Fibroblast of skin of left quadriceps (primary cell): ENCODE data around the gene HELZ2.

Source experiments
- DNase-seq, 2 experiments: peaks; one replicate each; pipeline ENCODE4 v3.0.0-alpha.2; 2013; ENCODE audit warnings: low read depth in 2 of 2

HELZ2 gene

DNA sequence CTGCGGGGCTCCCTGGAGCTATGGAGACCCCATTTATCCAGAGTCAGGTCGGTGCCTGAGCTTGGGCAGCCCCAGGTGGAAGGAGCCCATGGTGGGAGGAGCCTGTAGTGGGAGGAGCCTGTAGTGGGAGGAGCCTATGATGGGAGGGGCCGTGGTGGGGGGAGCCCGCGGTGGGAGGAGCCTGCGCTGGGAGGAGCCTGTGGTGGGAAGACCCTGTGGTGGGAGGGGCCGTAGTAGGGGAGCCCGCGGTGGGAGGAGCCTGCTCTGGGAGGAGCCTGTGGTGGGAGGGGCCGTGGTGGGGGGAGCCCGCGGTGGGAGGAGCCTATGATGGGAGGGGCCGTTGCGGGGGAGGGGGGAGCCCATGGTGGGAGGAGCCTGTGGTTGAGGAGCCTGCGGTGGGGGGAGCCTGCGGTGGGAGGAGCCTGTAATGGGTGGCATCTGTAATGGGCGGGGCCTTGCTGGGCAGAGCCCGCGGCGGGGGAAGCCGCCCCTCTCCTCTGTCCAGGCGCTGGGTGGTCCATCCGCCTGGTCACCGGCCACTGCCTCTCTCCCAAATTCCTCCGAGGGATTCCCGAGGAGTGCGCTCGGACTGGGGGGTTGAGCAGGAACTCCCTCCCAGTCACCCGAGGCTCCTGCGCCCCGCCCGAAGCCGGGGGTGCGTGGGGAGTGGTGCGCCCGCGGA, 20.6 kb downstream of the HELZ2 start:
- DNase-seq = peak; percentile 58 to 63

DNA sequence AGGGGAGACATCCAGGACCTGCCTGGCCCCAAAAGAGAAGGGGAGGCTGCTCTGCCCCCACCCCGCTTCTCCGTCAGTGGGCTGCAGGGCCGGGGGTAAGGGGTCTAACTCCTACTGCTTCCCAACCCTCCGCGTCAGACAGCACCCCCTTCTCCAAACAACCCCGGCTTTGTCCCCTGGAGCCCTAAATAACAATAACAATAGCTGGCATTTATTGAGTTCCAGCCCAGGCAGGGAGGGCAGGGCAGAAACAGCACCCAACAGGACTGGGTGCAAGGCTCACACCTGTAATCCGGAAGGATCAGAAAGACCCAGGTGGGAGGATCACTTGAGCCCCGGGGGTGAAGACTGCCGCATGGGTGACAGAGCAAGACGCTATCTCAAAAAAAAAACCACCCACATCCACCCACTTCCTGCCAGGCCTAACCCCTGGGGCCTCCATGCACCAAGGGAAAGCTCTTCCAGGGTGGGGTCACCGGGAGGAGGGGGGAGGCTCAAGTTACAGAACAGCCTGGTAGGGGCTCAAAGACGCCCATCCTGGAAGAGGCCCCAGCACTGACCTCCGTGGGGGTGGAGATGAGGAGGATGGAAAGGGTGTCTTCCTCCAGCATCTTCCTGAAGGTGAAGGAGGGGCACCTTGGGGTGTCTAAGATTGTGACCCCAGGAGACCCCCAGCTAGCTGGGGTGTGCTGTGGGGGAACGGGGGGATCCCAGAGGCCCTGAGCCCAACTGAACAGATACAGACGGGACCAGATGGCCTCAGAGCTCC, 21.4 kb downstream of the HELZ2 start:
- no peak for DNase-seq

DNA sequence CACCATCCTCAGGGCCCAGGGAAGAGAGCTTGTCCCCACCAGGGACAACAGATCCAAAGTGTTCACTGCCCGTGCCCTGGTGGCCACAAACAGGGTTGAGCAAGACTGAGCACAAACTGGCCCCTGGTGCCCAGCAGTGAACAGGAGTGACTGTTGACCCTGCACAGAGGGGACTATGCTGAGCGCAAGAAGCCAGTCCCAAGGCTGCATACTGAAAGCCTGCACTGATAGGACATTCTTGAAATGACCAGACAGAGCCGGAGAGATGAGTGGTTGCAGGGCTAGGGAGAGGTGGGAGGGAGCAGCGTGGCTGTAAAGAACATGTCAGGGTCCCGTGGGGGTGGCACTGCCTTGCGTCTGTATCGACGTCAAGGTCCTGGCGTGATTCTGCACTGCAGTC, 23.0 kb downstream of the HELZ2 start:
- no peak for DNase-seq

DNA sequence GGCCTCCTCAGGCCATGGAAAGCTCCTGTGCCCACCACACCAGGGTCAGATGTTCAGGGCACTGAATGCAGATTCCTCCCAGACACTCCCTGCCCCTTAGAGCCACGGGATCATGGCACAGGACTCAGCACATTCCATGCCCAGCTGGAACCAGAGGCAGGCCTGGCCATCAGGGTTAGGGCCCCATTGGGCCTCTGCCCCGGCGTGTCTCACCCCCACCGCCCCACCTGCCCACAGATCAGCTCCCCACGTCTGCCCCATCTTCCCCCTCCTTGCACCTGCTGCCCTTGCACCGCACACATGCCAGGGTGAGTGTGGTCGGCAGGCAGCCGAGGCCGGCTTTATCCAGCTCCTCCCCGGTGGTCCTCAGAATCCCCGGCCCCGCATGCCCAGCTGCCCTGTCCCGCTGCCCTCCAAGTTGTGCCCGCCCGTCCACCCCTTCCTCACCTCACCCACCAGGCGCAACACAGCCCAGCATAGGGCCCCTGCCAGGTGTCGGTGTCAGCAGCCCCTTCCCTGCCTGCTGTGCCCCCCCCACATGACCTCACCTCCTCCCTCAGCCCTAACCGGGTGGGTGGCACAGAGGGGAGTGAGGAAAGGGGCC, 24.3 kb downstream of the HELZ2 start:
- DNase-seq = no peak

DNA sequence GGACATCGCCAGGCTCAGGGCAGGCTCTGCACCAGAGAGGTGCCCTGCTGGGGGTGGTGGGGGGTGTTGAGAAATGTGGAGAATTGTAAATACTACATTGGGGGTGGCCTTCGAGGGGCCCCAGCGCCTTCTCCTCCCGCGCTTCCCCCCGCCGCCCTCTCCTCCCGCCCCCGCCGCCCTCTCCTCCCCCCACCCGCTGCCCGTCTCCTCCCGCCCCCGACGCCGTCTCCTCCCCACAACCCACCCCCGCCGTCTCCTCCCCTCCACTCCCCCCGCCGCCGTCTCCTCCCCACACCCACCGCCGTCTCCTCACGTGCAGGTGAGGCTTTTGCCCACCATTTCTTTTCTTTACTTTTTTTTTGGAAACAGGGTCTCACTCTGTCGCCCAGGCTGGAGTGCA, 25.0 kb downstream of the HELZ2 start:
- no peak for DNase-seq

DNA sequence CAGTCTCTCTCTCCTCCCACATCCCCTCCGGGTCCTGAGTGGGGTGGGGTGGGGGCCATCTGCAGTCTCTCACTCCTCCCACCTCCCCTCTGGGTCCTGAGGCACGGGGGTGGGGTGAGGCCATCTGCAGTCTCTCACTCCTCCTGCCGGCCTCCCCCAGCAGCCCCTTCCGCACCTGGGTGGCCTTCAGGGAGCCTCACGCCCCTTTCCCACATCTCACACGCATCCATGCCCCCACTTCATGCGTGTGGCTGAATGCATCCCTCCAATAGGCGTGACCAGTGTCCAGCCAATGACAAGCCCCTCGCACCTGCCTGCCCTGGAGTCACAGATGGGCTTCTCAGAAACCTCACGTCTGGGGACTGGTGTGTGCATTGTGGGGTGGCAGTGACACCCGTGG, 25.5 kb downstream of the HELZ2 start:
- no peak for DNase-seq

DNA sequence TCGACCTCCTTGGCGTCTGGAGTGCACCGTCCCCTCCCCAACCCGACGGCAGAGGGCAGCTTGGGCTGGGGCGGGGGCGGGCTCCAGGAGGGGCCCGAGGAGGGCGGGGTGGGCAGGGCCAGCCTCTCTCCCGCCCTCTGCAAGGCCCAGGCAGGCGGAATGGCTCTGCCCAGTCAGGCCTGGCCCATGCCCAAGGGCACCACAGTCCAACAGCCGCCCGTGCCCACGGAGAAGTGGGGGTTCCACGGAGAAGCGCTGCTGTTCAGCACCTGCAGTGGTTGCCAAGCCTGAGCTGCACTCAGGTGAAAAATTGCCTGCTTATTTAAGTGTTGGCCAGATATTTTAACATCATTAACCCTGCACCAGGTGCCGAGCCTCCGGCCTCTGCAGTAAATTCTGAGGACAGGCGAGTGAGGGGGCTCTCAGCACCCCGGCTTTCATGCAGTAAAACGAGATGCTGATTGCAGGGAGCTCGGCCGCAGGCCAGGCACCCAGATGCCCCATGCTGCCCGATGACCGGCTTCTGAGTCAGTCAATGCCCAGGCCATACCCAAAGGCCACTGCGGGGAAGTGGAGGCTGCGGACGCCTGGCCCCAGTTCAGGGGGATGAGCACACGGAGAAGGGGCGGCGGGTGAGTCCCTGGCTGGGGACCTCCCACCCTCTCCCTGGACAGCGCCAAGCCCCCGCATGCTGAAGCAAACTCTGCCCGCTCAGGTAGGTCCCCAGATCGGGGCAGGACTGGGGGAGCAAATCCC, 26.1 kb downstream of the HELZ2 start, which contains the start of gene SRMS:
SRMS (minus strand) TSS at position 25 of the 756 bp plus-strand sequence. CDS start 286 bp downstream, outside the sequence.
- DNase-seq = no peak

DNA sequence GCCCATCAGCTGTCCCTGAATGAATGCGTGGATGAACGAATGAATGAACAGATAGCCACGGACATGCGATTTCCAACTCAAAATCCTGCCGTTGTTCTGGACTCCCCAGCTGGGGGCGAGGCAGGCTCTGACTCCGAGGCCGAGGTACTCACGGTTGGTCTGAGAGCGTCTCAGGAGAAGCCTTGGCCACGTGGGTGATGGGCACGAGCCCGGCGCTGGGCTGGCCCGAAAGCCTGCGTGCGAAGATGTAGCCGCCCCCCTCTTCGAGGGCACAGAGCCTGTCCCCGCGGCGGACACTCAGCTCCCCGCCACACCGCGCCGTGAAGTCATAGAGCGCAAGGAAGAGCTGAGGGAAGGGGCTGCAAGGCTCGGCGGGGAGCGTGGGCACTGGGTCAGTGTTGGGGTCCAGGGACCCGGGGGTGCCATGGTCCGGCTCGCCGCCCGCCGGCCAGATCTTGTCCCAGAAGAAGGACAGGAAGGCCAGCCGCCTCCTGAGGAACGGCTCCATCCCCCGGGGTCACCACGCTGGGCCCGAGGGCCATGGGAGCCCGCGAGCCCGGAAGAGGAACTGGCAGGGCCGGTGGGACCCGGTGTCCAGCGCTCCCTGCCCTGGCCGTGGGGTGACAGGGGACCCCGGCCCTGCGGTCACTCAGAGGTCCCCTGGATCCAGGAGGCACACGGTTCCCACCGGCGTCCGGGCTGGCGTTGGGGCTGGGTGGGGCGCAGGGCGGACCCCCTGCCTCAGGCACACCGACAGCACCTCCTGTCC, 26.9 kb downstream of the HELZ2 start:
- no peak for DNase-seq

DNA sequence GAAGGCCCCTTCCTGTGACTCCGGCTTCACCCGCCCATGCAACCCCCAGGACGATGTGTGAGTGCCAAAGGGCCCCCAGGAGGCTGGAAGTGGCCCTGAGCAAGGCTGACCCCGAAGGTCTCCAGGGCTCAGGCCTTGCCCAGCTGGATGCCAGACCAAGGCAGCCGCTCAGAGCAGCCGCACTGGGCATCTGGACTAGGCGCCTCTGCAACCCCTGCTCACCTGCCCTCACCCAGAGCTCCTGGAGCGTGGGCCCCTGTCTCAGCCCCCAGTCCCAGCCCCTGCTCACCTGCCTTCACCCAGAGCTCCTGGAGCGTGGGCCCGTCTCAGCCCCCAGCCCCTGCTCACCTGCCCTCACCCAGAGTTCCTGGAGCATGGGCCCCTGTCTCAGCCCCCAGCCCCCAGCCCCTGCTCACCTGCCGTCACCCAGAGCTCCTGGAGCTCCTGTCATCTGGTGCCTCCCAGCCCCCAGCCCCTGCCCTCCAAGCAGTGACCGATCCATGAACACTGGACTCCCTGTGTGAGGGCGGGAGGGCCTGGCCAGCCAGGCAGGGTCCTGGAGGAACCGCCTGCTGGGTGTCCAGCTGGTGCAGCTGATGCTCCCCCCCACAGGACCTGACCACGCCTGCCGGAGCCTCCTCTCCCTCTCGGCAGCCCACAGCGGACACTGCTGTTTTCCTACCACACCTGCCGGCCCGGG, 27.6 kb downstream of the HELZ2 start:
- DNase-seq = no peak

DNA sequence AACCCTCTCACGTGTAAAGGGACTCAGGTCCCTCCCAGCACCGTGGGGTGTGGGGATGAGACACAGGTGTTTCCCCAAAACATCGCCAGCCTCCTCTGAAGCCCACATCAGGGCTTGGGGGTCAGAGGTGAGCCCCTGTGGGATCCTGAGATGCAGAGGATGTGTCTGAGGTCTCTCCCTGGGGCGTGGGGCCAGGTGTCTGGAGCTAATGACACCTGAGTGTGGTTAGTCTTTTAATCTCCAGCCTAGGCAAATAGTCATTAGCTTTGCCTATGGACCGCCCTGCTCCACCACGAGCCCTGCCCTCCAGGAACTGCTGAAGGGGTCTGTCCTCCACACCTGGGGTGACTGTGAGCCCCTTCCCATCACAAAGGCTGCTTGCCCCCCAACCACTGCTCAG, 28.2 kb downstream of the HELZ2 start:
- DNase-seq = no peak

DNA sequence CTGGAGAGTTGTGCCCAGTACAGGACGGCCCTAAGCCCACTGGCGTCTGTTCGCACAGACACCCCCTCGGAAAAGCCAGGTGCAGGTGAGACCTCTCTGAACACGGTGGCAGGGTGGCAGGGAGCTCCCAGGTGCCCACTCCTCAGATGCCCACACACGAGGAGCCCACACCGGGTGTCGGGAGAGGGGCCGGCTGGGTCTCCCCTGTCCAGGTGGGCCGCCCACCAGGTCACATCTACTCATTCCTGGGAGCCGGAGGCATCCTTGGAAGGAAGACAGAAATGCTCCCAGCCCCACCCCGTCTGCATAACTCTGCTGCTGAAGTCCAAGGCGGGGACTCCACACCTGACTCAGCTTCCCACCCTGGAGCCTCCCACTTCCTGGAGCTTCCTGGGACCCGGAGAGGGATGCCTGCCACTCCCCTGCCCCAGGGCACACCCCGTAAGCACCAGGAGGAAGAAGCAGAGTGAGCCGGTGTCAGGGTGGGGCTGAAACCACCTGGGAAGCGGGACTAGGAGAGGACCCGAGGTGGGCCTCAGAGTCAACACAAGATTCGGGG, 29.0 kb downstream of the HELZ2 start:
- no peak for DNase-seq

DNA sequence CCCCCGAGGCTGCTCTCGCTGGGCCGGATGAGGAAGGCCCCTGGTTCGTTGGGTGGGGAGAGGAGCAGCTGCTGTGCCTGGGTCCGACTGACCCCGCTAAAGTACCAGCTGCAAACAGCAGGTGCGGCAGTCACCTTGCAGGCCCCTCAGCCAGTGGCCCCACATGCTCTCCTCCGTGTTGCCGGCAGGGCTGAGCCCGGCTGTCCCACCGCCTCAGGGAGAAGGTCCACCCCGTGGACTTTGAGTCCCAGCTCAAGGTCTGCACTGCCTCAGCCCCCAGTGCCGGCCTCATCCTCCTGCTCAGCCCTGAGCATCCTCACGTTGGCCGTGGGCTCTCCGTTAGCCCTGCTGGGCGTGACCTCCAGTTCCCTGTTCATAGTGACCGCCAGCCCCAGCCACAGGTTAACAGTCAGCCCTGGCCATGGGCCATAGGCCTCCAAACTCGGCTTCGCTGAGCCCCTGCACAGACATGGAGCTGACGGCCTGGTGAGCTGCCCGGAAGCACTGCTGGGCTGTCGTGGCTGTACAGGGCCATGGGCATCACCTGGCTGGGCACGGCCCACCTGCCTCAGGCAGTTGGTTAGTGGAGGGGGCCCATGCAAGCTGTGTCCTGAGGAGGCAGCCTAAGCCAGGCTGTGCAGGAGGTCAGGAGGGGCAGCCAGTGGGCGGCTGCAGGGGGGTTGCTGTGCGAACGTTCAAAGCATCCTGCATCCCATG, 29.6 kb downstream of the HELZ2 start:
- no peak for DNase-seq

DNA sequence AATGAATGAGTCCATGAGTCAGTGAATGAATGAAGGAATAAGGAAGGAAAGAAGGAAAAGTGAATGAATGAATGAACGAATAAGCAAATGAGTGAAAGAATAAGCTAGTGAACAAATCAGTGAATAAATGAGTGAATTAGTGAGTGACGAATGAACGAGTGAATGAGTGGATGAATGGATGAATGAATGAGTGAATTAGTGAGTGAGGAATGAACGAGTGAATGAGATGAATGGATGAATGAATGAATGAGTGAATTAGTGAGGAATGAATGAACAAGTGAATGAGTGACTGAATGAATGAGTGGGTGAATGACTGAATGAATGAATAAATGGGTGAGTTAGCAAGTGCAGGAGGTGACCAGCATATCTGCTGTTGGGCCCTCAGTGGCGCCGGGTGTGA, 30.3 kb downstream of the HELZ2 start:
- DNase-seq = no peak

DNA sequence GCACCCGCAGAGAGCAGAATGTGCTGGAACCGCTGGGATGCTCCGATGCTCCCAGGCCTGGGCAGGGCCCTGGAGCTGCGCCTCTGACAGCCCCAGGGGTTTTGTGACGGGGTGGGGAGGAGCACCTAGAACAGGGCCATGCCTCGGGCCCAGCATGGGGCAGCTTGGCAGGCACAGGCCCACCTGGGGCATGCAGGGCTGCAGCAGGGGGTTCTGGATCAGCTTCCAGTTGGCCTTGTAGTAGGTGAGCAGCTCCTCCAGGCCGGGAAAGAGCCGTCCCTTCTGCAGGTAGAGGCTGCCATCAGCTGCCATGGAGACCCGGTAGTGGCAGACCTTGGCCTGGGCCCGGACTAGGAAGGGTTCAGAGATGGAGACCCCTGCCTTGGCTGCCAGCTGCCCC, 30.9 kb downstream of the HELZ2 start:
- no peak for DNase-seq

DNA sequence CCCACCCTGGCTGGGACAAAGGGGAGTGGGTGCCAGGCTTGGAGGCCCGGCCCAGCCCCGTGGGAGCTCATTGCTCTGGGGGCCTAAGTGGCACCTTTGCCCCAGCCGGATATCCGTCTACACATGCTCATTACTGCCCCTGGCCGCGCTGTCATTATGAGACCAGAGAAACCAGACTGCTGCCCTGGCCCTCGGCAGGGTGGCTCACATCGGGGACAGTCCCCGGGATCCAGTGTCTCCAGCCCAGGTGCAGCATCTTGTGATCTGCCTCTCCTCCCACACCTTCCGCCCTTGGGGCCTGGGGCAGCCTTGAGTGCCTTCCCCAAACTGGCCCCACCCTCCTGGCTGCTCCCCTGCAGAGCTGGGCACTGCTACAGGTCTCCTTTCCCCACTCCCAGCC, 31.3 kb downstream of the HELZ2 start:
- DNase-seq = no peak

DNA sequence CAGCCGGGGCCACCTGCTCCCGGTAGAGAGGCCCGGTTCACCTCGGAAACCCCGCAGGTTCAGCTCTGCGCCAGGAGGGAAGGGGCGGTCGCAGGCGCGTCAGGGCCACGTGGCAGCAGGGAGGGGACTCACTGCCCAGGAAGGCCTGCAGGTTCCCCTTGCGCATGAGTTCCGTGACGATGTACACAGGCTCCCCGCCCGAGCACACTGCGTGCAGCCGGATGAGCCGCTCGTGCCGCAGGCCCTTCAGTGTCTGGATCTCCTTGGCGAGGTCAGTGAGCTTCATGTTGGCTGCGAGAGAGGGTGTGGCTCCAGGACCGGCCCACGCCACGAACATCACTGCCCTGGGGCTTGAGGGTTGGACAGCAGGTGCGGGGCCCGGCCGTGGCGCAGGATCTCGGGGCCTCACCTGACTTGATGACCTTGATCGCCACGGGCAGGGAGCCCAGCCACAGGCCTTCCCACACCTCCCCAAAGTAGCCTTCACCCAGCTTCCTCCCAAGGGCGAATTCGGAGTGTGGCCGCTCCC, 31.9 kb downstream of the HELZ2 start:
- no peak for DNase-seq

DNA sequence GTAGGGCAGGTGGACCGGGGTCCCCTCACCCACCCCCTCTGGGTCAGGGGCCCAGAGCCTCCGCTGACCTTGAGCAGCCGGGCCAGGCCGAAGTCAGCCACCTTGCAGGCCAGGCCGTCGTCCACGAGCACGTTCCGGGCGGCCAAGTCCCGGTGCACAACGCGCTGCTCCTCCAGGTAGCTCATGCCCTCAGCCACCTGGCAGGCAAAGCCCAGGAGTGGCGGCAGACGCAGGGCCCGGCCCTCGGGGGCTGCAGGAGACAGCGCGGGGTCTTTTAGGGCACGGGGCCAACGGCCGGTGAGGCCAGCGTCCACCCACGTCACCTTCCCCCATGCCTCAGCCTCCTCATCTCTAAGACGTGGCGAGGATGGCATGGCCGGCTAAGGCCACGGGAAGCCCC, 32.7 kb downstream of the HELZ2 start:
- no peak for DNase-seq

DNA sequence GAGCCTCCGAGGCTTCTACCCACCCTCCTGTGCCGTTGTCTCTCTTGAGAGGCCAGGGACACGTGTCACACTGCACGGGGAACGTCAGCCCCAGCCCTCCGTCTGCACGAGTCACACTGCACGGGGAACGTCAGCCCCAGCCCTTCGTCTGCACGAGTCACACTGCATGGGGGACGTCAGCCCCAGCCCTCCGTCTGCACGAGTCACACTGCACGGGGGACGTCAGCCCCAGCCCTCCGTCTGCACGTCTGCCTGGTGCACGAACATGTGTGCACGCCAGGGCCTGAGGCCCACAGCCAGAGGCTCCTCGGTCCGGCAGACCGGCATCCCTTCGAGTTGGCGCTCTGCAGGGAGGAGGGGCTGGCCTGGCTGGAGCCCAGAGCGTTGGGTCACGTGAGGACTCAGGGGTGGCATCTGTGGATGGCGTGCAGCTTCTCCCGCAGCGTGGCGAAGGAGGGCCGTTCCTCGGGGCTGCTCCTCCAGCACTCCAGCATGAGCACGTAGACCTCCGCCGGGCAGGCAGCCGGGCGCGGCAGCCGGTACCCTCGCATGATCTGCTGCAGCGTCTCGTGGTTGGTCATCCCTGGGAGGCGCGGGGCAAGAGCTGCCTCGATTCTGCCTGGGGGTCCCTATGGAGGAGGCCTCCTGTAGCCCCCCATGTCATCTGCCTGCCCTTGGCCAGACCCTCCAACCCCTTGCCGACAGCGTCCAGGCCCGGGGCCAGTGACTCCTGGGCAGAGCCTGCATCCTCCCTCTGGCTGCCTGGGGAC, 33.4 kb downstream of the HELZ2 start:
- DNase-seq = no peak
